SH-SY5Y (cell line): Measurements from ENCODE around the gene MAN1B1.

Source experiments
- GATA2 ChIP-seq: IDR thresholded peaks from 2 replicates; pipeline ENCODE4 v1.6.1; 2011; ENCODE audit warnings: mild to moderate bottlenecking, low read depth, low read length
- GATA3 ChIP-seq: IDR thresholded peaks from 2 replicates; pipeline ENCODE4 v1.6.1; 2011; ENCODE audit warnings: low read depth, mild to moderate bottlenecking, low read length, moderate library complexity

DNA sequence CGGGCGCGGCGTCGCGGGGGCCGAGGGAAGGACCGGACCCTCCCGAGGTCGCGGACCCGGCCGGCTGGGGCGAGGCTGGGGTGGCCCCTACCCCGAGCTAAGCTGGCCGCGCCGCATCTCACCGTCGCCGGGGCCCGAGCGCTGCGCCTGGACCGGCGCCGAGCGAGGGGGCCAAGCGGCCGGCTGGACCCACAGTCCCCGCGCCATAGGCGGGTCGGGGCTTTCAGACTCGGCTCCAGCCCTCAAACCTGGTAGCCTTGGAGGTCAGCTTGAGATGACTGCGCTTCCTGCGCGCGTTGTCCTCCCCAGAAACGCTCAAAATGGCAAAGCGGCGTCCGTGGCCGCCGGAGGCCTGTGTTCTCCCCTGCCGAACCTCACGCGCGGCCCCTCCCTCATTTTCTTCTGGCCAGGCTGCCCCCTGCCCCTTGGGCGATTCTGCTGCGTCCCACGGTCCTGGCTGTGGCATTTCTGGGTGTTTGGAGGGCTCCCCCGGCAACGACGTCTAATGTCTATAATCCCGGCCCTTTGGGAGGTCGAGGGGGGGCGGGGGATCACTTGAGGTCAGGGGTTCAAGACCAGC, 43.5 kb downstream of the MAN1B1 start:
- TF ChIP-seq GATA2 (no peak), GATA3 (no peak)
